Stimulated activated memory B cell treated with anti-CD40 and anti-IgM and Interleukin-4, amounts not matched to agents 10 μg/mL and 1 μg/mL and 100 μg/mL, for 72 hours (primary cell): ENCODE measurements around the gene SDHB.

Source experiments
- ATAC-seq: fragments of 150-1000 bp; cut with Tn5 transposase; 2 replicates; pipeline ENCODE4 v1.10.0; 2021
- H3K27ac Mint-ChIP-seq: one replicate; pipeline ENCODE4 v1.8.0; 2022; ENCODE audit warnings: mild to moderate bottlenecking, mixed read lengths
- H3K27me3 Mint-ChIP-seq: one replicate; pipeline ENCODE4 v1.8.0; 2022; ENCODE audit warnings: mixed read lengths
- H3K36me3 Mint-ChIP-seq: one replicate; pipeline ENCODE4 v1.8.0; 2022; ENCODE audit warnings: mixed read lengths
- H3K4me1 Mint-ChIP-seq: one replicate; pipeline ENCODE4 v1.8.0; 2022; ENCODE audit warnings: mixed read lengths
- H3K4me3 Mint-ChIP-seq: one replicate; pipeline ENCODE4 v1.8.0; 2022; ENCODE audit warnings: mild to moderate bottlenecking, moderate library complexity, mixed read lengths
- H3K9me3 Mint-ChIP-seq: one replicate; pipeline ENCODE4 v1.8.0; 2022; ENCODE audit warnings: mixed read lengths

Gene SDHB

DNA sequence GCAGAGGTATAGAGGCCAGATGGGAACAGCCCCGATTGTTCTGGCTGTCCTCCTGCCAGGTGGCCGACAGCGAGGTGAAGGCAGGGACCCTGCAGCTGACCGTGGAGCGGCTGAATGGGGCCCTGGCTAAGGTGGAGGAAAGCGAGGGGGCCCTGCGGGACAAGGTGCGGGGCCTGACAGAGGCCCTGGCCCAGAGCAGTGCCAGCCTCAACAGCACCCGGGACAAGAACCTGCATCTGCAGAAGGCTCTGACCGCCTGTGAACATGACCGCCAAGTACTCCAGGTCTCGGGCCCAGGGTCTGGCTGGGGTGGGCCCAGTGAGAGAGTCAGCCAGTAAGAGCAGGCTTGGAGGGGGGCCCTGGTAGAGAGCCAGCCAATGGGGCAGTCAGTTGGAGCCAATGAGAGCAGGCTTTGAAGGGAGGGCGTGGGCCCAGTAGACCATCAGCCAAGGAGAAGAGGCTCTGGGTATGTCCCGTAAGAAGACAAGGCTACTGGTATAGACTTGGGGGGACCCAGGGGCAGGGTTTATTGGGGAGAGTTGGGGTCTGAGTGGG is 84.7 kb downstream of the SDHB start:
- Mint-ChIP-seq H3K27me3 (no peaks in the 10 kb centered on the region), H3K27ac (peak overlapping the region; percentile 32), H3K36me3 (peaks cover 32% of the 10 kb centered on the region), H3K4me1 (peaks cover 7% of the 10 kb centered on the region), H3K4me3 (no peak overlapping the region), H3K9me3 (no peaks in the 10 kb centered on the region)
- no peak for ATAC-seq
